ENCODE data around the gene GLIS1. TPM values are rescaled to one million over a fixed set of nuclear protein-coding genes. Genes with fewer than 3 reads are reported as not detected.

Gene GLIS1
- total RNA-seq, 1 donor from 2014 or later, result 0.07 TPM

- Mint-ChIP-seq H3K4me1 (ENCODE audit: low read depth, unreplicated experiment) (peaks cover 12% of the 10 kb centered on the region), H3K27ac (ENCODE audit: unreplicated experiment) (no peak overlapping the region)
These were observed 51.5 kb downstream of the GLIS1 start for GRCh38 chr1:53687426-53687825.

GRCh38 chr1:53686965-53687267 is 52.0 kb downstream of the GLIS1 start:
- H3K4me1 ChIP-seq (ENCODE audit: insufficient read depth, low read length), result peaks cover 57% of the 10 kb centered on the region
- Mint-ChIP-seq H3K27me3 (ENCODE audit: low read depth, unreplicated experiment) (peaks cover 74% of the 10 kb centered on the region), H3K27ac (ENCODE audit: unreplicated experiment) (no peak overlapping the region), H3K9me3 (ENCODE audit: unreplicated experiment) (peaks cover 9% of the 10 kb centered on the region), H3K36me3 (ENCODE audit: low read depth, unreplicated experiment) (no peaks in the 10 kb centered on the region), H3K4me1 (ENCODE audit: low read depth, unreplicated experiment) (peaks cover 13% of the 10 kb centered on the region), H3K4me3 (ENCODE audit: unreplicated experiment) (no peak overlapping the region)
- no peak overlapping the region for H3K9ac ChIP-seq (ENCODE audit: low read length)
- no peaks in the 10 kb centered on the region for H3K9me3 ChIP-seq (ENCODE audit: insufficient read depth, low read depth, low read length)
- H3K27ac ChIP-seq (ENCODE audit: low read depth, low read length), result peak overlapping the region; percentile 68
- TF ChIP-seq CTCF (IDR thresholded peaks at IDR 0.05; ENCODE audit: insufficient read depth, low read depth, low read length) (no peak), EZH2 (IDR thresholded peaks at IDR 0.05; ENCODE audit: insufficient read depth, low read length) (no peak)
- no peaks in the 10 kb centered on the region for H3K36me3 ChIP-seq (ENCODE audit: insufficient read depth, low read length)
- DNase-seq (ENCODE audit: low read depth) (no peak), FAIRE-seq (no peak)
- peak overlapping the region; percentile 81 for H3K4me2 ChIP-seq (ENCODE audit: low read length)
- peaks cover 100% of the 10 kb centered on the region for H4K20me1 ChIP-seq (ENCODE audit: insufficient read depth, low read length)
- no peak overlapping the region for H2AFZ ChIP-seq (ENCODE audit: low read depth, low read length)
- H3K27me3 ChIP-seq (ENCODE audit: insufficient read depth, low read length), result no peaks in the 10 kb centered on the region
- no peak overlapping the region for H3K4me3 ChIP-seq (ENCODE audit: insufficient read depth, low read depth, low read length)
- H3K79me2 ChIP-seq (ENCODE audit: insufficient read depth, low read length), result peaks cover 76% of the 10 kb centered on the region

More at GRCh38 chr1:53687426-53687825, 51.5 kb downstream of the GLIS1 start:
- no peaks in the 10 kb centered on the region for H3K27me3 ChIP-seq (ENCODE audit: insufficient read depth, low read length)
- H3K9ac ChIP-seq (ENCODE audit: low read length), result peak overlapping the region; percentile 43
- peaks cover 76% of the 10 kb centered on the region for H3K79me2 ChIP-seq (ENCODE audit: insufficient read depth, low read length)
- H3K4me1 ChIP-seq (ENCODE audit: insufficient read depth, low read length), result peaks cover 54% of the 10 kb centered on the region
- no peak overlapping the region for H3K4me3 ChIP-seq (ENCODE audit: insufficient read depth, low read depth, low read length)
- peaks cover 9% of the 10 kb centered on the region for H3K9me3 Mint-ChIP-seq (ENCODE audit: unreplicated experiment)
- no peaks in the 10 kb centered on the region for H3K36me3 ChIP-seq (ENCODE audit: insufficient read depth, low read length)
- TF ChIP-seq EZH2 (IDR thresholded peaks at IDR 0.05; ENCODE audit: insufficient read depth, low read length) (no peak), CTCF (IDR thresholded peaks at IDR 0.05; ENCODE audit: insufficient read depth, low read depth, low read length) (no peak)
- no peak overlapping the region for H2AFZ ChIP-seq (ENCODE audit: low read depth, low read length)
- H4K20me1 ChIP-seq (ENCODE audit: insufficient read depth, low read length), result peaks cover 100% of the 10 kb centered on the region
- H3K4me3 Mint-ChIP-seq (ENCODE audit: unreplicated experiment), result no peak overlapping the region
- H3K9me3 ChIP-seq (ENCODE audit: insufficient read depth, low read depth, low read length), result no peaks in the 10 kb centered on the region
- H3K36me3 Mint-ChIP-seq (ENCODE audit: low read depth, unreplicated experiment), result no peaks in the 10 kb centered on the region
- no peak for DNase-seq (ENCODE audit: low read depth)
- H3K4me2 ChIP-seq (ENCODE audit: low read length), result peak overlapping the region; percentile 61
- peak overlapping the region; percentile 48 for H3K27ac ChIP-seq (ENCODE audit: low read depth, low read length)
- no peak for FAIRE-seq
- peaks cover 74% of the 10 kb centered on the region for H3K27me3 Mint-ChIP-seq (ENCODE audit: low read depth, unreplicated experiment)

- Histone ChIP-seq H2AFZ (ENCODE audit: low read depth, low read length) (no peak overlapping the region), H3K4me2 (ENCODE audit: low read length) (peak overlapping the region; percentile 81), H4K20me1 (ENCODE audit: insufficient read depth, low read length) (peaks cover 100% of the 10 kb centered on the region), H3K4me1 (ENCODE audit: insufficient read depth, low read length) (peaks cover 57% of the 10 kb centered on the region), H3K9ac (ENCODE audit: low read length) (peak overlapping the region; percentile 58), H3K36me3 (ENCODE audit: insufficient read depth, low read length) (no peaks in the 10 kb centered on the region), H3K27me3 (ENCODE audit: insufficient read depth, low read length) (no peaks in the 10 kb centered on the region), H3K9me3 (ENCODE audit: insufficient read depth, low read depth, low read length) (no peaks in the 10 kb centered on the region), H3K27ac (ENCODE audit: low read depth, low read length) (peak overlapping the region; percentile 68), H3K4me3 (ENCODE audit: insufficient read depth, low read depth, low read length) (no peak overlapping the region), H3K79me2 (ENCODE audit: insufficient read depth, low read length) (peaks cover 76% of the 10 kb centered on the region)
- H3K36me3 Mint-ChIP-seq (ENCODE audit: low read depth, unreplicated experiment), result no peaks in the 10 kb centered on the region
- FAIRE-seq, result peak; percentile 59
- H3K9me3 Mint-ChIP-seq (ENCODE audit: unreplicated experiment), result peaks cover 5% of the 10 kb centered on the region
- H3K4me3 Mint-ChIP-seq (ENCODE audit: unreplicated experiment), result no peak overlapping the region
- DNase-seq (ENCODE audit: low read depth), result peak; percentile 36
- H3K27me3 Mint-ChIP-seq (ENCODE audit: low read depth, unreplicated experiment), result peaks cover 72% of the 10 kb centered on the region
- peaks cover 15% of the 10 kb centered on the region for H3K4me1 Mint-ChIP-seq (ENCODE audit: low read depth, unreplicated experiment)
- H3K27ac Mint-ChIP-seq (ENCODE audit: unreplicated experiment), result no peak overlapping the region
- TF ChIP-seq EZH2 (IDR thresholded peaks at IDR 0.05; ENCODE audit: insufficient read depth, low read length), result no peak
- TF ChIP-seq CTCF (IDR thresholded peaks at IDR 0.05; ENCODE audit: insufficient read depth, low read depth, low read length), result no peak
These were observed 52.6 kb downstream of the GLIS1 start for GRCh38 chr1:53686091-53686964.
